GM21390 (cell line): ENCODE measurements around the gene SCAMP4.

Experiments used
- ATAC-seq: cut with Tn5 transposase; IDR thresholded peaks from one replicate; pipeline ENCODE4 v1.9.1; 2021; ENCODE audit not compliant: unreplicated experiment

The SCAMP4 gene

GRCh38 chr19:1911098-1911497 is 5.9 kb downstream of the SCAMP4 start:
- ATAC-seq = no peak

GRCh38 chr19:1911995-1912394 is 6.8 kb downstream of the SCAMP4 start:
- ATAC-seq = no peak

GRCh38 chr19:1912760-1913505 is 7.7 kb downstream of the SCAMP4 start:
- ATAC-seq = no peak

- no peak for ATAC-seq
These were observed 8.8 kb downstream of the SCAMP4 start for GRCh38 chr19:1913781-1914577.

GRCh38 chr19:1914826-1915341 is 9.7 kb downstream of the SCAMP4 start:
- no peak for ATAC-seq

- ATAC-seq = no peak
These were observed 11.9 kb downstream of the SCAMP4 start for GRCh38 chr19:1917146-1917545.

GRCh38 chr19:1917926-1918325 is 12.7 kb downstream of the SCAMP4 start:
- no peak for ATAC-seq

- no peak for ATAC-seq
These were observed 13.8 kb downstream of the SCAMP4 start for GRCh38 chr19:1918975-1919374.

- no peak for ATAC-seq
These were observed 15.4 kb downstream of the SCAMP4 start for GRCh38 chr19:1920644-1921043.

GRCh38 chr19:1921326-1921725 is 16.1 kb downstream of the SCAMP4 start:
- ATAC-seq = no peak

GRCh38 chr19:1921825-1922224 is 16.6 kb downstream of the SCAMP4 start:
- no peak for ATAC-seq

GRCh38 chr19:1922803-1923202 is 17.6 kb downstream of the SCAMP4 start:
- no peak for ATAC-seq

- no peak for ATAC-seq
These were observed 18.1 kb downstream of the SCAMP4 start for GRCh38 chr19:1923319-1923718.

GRCh38 chr19:1924320-1924961 is 19.2 kb downstream of the SCAMP4 start:
- no peak for ATAC-seq

GRCh38 chr19:1925544-1925943 is 20.3 kb downstream of the SCAMP4 start:
- ATAC-seq = no peak

- peak; percentile 55 for ATAC-seq
These were observed 24.0 kb downstream of the SCAMP4 start for GRCh38 chr19:1929021-1929742.

GRCh38 chr19:1931445-1931844 is 26.2 kb downstream of the SCAMP4 start:
- ATAC-seq = no peak

- no peak for ATAC-seq
These were observed 27.2 kb downstream of the SCAMP4 start for GRCh38 chr19:1932395-1932794.

GRCh38 chr19:1933244-1933643 is 28.0 kb downstream of the SCAMP4 start:
- ATAC-seq = no peak

- no peak for ATAC-seq
These were observed 28.7 kb downstream of the SCAMP4 start for GRCh38 chr19:1933942-1934341.
